IPS-NIHi11 (cell line): Measurements from ENCODE around the gene CSMD2.

Experiments used
- DNase-seq: peaks from one replicate; pipeline ENCODE4 v3.0.0; 2012; ENCODE audit warnings: mixed read lengths, low spot score

The CSMD2 gene

GRCh38 chr1:33997127-33998036 lies 167.6 kb downstream of the CSMD2 start:
- no peak for DNase-seq

GRCh38 chr1:33996281-33996680 lies 168.7 kb downstream of the CSMD2 start:
- DNase-seq, result no peak

- DNase-seq, result no peak
These were observed 171.7 kb downstream of the CSMD2 start for GRCh38 chr1:33993301-33993700.

GRCh38 chr1:33990281-33990680 lies 174.7 kb downstream of the CSMD2 start:
- DNase-seq, result no peak

GRCh38 chr1:33988161-33988560 lies 176.9 kb downstream of the CSMD2 start:
- DNase-seq, result no peak

- no peak for DNase-seq
These were observed 178.5 kb downstream of the CSMD2 start for GRCh38 chr1:33986390-33987095.

GRCh38 chr1:33985656-33986055 lies 179.4 kb downstream of the CSMD2 start:
- DNase-seq, result no peak

GRCh38 chr1:33984906-33985565 lies 180.0 kb downstream of the CSMD2 start:
- no peak for DNase-seq

GRCh38 chr1:33982419-33982818 lies 182.6 kb downstream of the CSMD2 start:
- no peak for DNase-seq

- no peak for DNase-seq
These were observed 185.7 kb downstream of the CSMD2 start for GRCh38 chr1:33979341-33979740.

- no peak for DNase-seq
These were observed 189.1 kb downstream of the CSMD2 start for GRCh38 chr1:33975961-33976360.

GRCh38 chr1:33973799-33974545 lies 191.1 kb downstream of the CSMD2 start:
- no peak for DNase-seq

- no peak for DNase-seq
These were observed 192.2 kb downstream of the CSMD2 start for GRCh38 chr1:33972676-33973395.

- DNase-seq, result no peak
These were observed 193.1 kb downstream of the CSMD2 start for GRCh38 chr1:33971913-33972312.

GRCh38 chr1:33971018-33971710 lies 193.9 kb downstream of the CSMD2 start:
- no peak for DNase-seq

- DNase-seq, result peak; percentile 67
These were observed 194.7 kb downstream of the CSMD2 start for GRCh38 chr1:33970148-33970825.

GRCh38 chr1:33966346-33967141 lies 198.5 kb downstream of the CSMD2 start:
- DNase-seq, result no peak

GRCh38 chr1:33965086-33965485 lies 199.9 kb downstream of the CSMD2 start:
- no peak for DNase-seq

GRCh38 chr1:33962061-33962460 lies 203.0 kb downstream of the CSMD2 start:
- DNase-seq, result no peak
